Measurements from ENCODE around the gene ADRB2.

DNA sequence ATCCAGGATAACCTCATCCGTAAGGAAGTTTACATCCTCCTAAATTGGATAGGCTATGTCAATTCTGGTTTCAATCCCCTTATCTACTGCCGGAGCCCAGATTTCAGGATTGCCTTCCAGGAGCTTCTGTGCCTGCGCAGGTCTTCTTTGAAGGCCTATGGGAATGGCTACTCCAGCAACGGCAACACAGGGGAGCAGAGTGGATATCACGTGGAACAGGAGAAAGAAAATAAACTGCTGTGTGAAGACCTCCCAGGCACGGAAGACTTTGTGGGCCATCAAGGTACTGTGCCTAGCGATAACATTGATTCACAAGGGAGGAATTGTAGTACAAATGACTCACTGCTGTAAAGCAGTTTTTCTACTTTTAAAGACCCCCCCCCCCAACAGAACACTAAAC, 1.3 kb downstream of the ADRB2 start:
- TF ChIP-seq POLR2A (IDR thresholded peaks at IDR 0.05) (no peak), CTCF (IDR thresholded peaks at IDR 0.05) (no peak), POLR2AphosphoS5 (IDR thresholded peaks at IDR 0.05) (no peak), EP300 (IDR thresholded peaks at IDR 0.05) (no peak)

All from stomach (tissue), 4 donors.